ENCODE data around the gene GRIK2.

Gene GRIK2

GRCh38 chr6:101630941-101631340 is 237.4 kb downstream of the GRIK2 start:
- no peak for DNase-seq (ENCODE audit: low read depth)

GRCh38 chr6:101633081-101633480 is 239.6 kb downstream of the GRIK2 start:
- no peak for DNase-seq (ENCODE audit: low read depth)

- DNase-seq (ENCODE audit: low read depth), result peak; percentile 16
These were observed 245.4 kb downstream of the GRIK2 start for GRCh38 chr6:101638865-101639264.

- peak; percentile 7 for DNase-seq (ENCODE audit: low read depth)
These were observed 246.6 kb downstream of the GRIK2 start for GRCh38 chr6:101640131-101640530.

GRCh38 chr6:101645770-101646169 is 252.3 kb downstream of the GRIK2 start:
- no peak for DNase-seq (ENCODE audit: low read depth)

- no peak for DNase-seq (ENCODE audit: low read depth)
These were observed 257.0 kb downstream of the GRIK2 start for GRCh38 chr6:101650402-101651100.

- DNase-seq (ENCODE audit: low read depth), result no peak
These were observed 258.6 kb downstream of the GRIK2 start for GRCh38 chr6:101652079-101652478.

- no peak for DNase-seq (ENCODE audit: low read depth)
These were observed 261.6 kb downstream of the GRIK2 start for GRCh38 chr6:101655109-101655508.

- no peak for DNase-seq (ENCODE audit: low read depth)
These were observed 268.8 kb downstream of the GRIK2 start for GRCh38 chr6:101662111-101662897.

- no peak for DNase-seq (ENCODE audit: low read depth)
These were observed 269.6 kb downstream of the GRIK2 start for GRCh38 chr6:101663100-101663499.

GRCh38 chr6:101666256-101666655 is 272.7 kb downstream of the GRIK2 start:
- DNase-seq (ENCODE audit: low read depth), result peak; percentile 67

GRCh38 chr6:101668496-101669030 is 275.1 kb downstream of the GRIK2 start:
- DNase-seq (ENCODE audit: low read depth), result no peak

- DNase-seq (ENCODE audit: low read depth), result no peak
These were observed 282.7 kb downstream of the GRIK2 start for GRCh38 chr6:101676187-101676586.

GRCh38 chr6:101682937-101683336 is 289.4 kb downstream of the GRIK2 start:
- DNase-seq (ENCODE audit: low read depth), result no peak

GRCh38 chr6:101683884-101684283 is 290.4 kb downstream of the GRIK2 start:
- no peak for DNase-seq (ENCODE audit: low read depth)

GRCh38 chr6:101686653-101687052 is 293.1 kb downstream of the GRIK2 start:
- DNase-seq (ENCODE audit: low read depth), result no peak

- no peak for DNase-seq (ENCODE audit: low read depth)
These were observed 295.6 kb downstream of the GRIK2 start for GRCh38 chr6:101689156-101689555.

- DNase-seq (ENCODE audit: low read depth), result no peak
These were observed 296.2 kb downstream of the GRIK2 start for GRCh38 chr6:101689695-101690094.

- DNase-seq (ENCODE audit: low read depth), result no peak
These were observed 307.1 kb downstream of the GRIK2 start for GRCh38 chr6:101700655-101701054.

- no peak for DNase-seq (ENCODE audit: low read depth)
These were observed 309.8 kb downstream of the GRIK2 start for GRCh38 chr6:101703311-101703710.

GRCh38 chr6:101705866-101706265 is 312.4 kb downstream of the GRIK2 start:
- DNase-seq (ENCODE audit: low read depth), result peak; percentile 43

- DNase-seq (ENCODE audit: low read depth), result no peak
These were observed 313.1 kb downstream of the GRIK2 start for GRCh38 chr6:101706576-101706975.

GRCh38 chr6:101711518-101711917 is 318.0 kb downstream of the GRIK2 start:
- DNase-seq (ENCODE audit: low read depth), result no peak

Data from iris pigment epithelial cell (primary cell).